Mammary epithelial cell (primary cell): ENCODE data around the gene PALLD.

Source experiments
- EZH2 ChIP-seq: IDR thresholded peaks from 2 replicates; pipeline ENCODE4 v1.6.1; 2012; ENCODE audit warnings: low read length, inconsistent platforms, borderline replicate concordance
- TF ChIP-seq, protein P1 (sequence below), 2 donors: IDR thresholded peaks in 1 of 2; conservative IDR thresholded peaks in 1 of 2; 2 replicates each; pipeline ENCODE4 v1.5.1; 2011 to 2012; ENCODE audit warnings: inconsistent platforms in 2 of 2, low read length in 2 of 2, mild to moderate bottlenecking in 2 of 2, control low read depth in 1 of 2, low read depth in 1 of 2; ENCODE audit not compliant: insufficient read depth in 1 of 2; ENCODE audit errors: extremely low read depth in 1 of 2

DNA sequence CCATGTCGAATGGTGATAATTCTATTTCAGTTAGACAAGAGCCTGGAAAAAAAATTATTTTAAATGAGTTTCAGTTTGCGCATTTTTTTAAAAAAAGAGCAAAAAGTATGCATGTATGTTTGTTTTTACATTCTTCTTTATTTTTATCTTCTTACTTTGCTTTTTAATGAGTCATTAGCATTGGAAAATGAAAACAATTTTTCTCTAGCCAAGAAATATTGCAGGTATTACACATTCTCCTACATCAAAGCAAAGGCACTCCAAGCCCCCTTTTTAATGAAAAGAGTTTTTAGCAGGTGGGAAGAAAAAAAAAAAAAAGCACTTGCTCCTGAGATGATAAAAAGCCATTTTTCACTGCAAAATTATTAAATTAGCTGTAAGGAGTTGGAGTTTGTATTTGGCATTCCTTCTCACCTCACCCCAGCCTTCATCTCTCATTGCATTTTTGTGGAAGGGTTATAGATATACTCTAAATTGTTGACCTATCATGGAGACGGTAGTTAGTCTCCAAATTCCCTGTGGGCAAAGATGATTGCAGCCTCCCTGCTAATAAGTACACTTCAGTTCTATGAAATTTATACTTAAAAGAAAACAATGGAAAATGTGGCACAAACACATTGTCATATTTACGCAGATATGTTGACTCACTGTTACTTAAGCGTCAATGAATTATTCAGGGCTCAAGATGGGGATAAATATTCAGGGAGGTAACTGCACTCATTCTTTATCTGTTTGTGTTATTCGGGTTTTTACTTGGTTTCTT is 43.8 kb downstream of the PALLD start:
- TF ChIP-seq EZH2, result no peak
- TF ChIP-seq, protein P1, sequence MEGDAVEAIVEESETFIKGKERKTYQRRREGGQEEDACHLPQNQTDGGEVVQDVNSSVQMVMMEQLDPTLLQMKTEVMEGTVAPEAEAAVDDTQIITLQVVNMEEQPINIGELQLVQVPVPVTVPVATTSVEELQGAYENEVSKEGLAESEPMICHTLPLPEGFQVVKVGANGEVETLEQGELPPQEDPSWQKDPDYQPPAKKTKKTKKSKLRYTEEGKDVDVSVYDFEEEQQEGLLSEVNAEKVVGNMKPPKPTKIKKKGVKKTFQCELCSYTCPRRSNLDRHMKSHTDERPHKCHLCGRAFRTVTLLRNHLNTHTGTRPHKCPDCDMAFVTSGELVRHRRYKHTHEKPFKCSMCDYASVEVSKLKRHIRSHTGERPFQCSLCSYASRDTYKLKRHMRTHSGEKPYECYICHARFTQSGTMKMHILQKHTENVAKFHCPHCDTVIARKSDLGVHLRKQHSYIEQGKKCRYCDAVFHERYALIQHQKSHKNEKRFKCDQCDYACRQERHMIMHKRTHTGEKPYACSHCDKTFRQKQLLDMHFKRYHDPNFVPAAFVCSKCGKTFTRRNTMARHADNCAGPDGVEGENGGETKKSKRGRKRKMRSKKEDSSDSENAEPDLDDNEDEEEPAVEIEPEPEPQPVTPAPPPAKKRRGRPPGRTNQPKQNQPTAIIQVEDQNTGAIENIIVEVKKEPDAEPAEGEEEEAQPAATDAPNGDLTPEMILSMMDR (conservative IDR thresholded peaks at IDR 0.05 in 1 of 2, IDR thresholded peaks at IDR 0.05 in 1 of 2; ENCODE audit: extremely low read depth in 1 of 2, insufficient read depth in 1 of 2, low read depth in 1 of 2, low read length in 2 of 2), result no peak
